ENCODE results near the gene SNRNP25.

GRCh38 chr16:104355-104754 lies 50.7 kb downstream of the SNRNP25 start:
- TF ChIP-seq, protein P1, sequence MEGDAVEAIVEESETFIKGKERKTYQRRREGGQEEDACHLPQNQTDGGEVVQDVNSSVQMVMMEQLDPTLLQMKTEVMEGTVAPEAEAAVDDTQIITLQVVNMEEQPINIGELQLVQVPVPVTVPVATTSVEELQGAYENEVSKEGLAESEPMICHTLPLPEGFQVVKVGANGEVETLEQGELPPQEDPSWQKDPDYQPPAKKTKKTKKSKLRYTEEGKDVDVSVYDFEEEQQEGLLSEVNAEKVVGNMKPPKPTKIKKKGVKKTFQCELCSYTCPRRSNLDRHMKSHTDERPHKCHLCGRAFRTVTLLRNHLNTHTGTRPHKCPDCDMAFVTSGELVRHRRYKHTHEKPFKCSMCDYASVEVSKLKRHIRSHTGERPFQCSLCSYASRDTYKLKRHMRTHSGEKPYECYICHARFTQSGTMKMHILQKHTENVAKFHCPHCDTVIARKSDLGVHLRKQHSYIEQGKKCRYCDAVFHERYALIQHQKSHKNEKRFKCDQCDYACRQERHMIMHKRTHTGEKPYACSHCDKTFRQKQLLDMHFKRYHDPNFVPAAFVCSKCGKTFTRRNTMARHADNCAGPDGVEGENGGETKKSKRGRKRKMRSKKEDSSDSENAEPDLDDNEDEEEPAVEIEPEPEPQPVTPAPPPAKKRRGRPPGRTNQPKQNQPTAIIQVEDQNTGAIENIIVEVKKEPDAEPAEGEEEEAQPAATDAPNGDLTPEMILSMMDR (IDR thresholded peaks at IDR 0.05) = no peak
- no peak for TF ChIP-seq POLR2A (IDR thresholded peaks at IDR 0.05)
- TF ChIP-seq POLR2AphosphoS5 (IDR thresholded peaks at IDR 0.05) = no peak
- TF ChIP-seq EP300 (IDR thresholded peaks at IDR 0.05) = no peak
